ENCODE measurements around the gene CYP4Z1. TPM values are rescaled to one million over a fixed set of nuclear protein-coding genes. Genes with fewer than 3 reads are reported as not detected.
"Not testable (repeated sequence)": the region's sequence is repeated elsewhere in the genome, so short reads cannot be mapped to it uniquely, and the experiment has no call there.

Gene CYP4Z1
- total and polyA plus RNA-seq, 7 donors = 0.09 to 1.3 (median 0.22) TPM

DNA sequence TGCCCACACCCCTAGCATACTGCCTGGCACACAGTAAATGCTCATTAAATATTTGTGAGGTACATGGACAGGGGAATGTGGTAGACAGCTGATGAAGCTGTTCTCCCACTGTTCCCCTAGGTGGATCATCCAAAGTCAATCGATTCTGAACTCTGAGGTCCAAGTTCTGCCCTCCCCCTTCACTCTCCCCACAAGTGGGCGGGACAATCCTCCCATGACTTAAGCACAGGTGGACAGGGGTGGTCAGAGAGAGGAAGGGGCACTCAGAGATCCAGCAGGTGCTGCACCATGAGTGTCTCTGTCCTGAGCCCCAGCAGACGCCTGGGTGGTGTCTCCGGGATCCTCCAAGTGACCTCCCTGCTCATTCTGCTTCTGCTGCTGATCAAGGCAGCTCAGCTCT, 70.2 kb downstream of the CYP4Z1 start, which contains the start of gene CYP4A22:
TSS of gene CYP4A22 (plus strand) at position 244 of the 400 bp plus-strand sequence. CDS start at position 289, 45 bp downstream.
- TF ChIP-seq, protein P1, sequence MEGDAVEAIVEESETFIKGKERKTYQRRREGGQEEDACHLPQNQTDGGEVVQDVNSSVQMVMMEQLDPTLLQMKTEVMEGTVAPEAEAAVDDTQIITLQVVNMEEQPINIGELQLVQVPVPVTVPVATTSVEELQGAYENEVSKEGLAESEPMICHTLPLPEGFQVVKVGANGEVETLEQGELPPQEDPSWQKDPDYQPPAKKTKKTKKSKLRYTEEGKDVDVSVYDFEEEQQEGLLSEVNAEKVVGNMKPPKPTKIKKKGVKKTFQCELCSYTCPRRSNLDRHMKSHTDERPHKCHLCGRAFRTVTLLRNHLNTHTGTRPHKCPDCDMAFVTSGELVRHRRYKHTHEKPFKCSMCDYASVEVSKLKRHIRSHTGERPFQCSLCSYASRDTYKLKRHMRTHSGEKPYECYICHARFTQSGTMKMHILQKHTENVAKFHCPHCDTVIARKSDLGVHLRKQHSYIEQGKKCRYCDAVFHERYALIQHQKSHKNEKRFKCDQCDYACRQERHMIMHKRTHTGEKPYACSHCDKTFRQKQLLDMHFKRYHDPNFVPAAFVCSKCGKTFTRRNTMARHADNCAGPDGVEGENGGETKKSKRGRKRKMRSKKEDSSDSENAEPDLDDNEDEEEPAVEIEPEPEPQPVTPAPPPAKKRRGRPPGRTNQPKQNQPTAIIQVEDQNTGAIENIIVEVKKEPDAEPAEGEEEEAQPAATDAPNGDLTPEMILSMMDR (IDR thresholded peaks at IDR 0.05) = no peak
- ATAC-seq = no peak
- no peaks in the 10 kb centered on the region for H3K4me1 ChIP-seq
- H3K27ac ChIP-seq = no peak within 1 kb of the TSS
- no peaks in the 10 kb centered on the region for H3K27me3 ChIP-seq (ENCODE audit: insufficient read depth in 3 of 3, low read length in 2 of 3)
- H3K36me3 ChIP-seq (ENCODE audit: insufficient read depth in 1 of 2, low read depth in 1 of 2) = no peaks in the 10 kb centered on the region
- no peaks in the 10 kb centered on the region for H3K9me3 ChIP-seq
- intact Hi-C loops (cut with DNase I) = no loop called here
- no peak for DNase-seq
- no peak within 1 kb of the TSS for H3K4me3 ChIP-seq
- WGBS, 3 donors = 80 to 89% (median 82%) methylated on average over 4 of the region's 4 CpGs

DNA sequence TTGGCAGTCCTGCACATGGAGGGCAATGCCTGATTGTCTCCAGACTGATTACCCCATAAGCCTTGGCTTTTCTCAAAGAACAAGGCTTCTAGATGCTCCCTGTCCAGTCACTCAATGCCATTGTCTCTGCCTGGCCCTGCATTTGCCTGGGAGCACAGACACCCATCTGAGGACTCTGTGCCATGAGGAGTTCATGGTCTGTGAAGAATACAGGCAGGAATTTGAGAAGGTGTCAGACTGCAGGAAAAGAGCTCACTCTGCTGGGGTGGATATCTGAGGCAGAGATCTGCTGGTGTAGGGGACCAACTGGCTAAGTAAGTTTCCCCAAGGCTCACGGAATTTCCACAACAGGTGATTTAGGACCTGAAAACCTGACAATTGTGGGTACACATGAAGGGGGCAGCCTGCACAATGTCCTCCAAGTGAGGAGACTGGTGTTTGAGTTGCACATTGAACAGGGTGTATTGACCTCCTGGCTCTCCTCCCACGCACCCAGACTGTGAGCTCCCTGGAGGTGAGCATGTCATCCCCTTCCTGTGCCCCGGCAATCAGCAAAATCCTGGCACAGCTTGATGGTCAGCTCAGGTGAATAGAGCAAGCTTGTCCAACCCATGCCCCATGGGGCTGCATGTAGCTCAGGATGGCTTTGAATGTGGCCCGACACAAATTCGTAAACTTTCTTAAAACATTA, 71.0 kb downstream of the CYP4Z1 start:
- TF ChIP-seq, protein P1 (IDR thresholded peaks at IDR 0.05) = no peak
- intact Hi-C loops (cut with DNase I) = no loop called here
- no peaks in the 10 kb centered on the region for H3K9me3 ChIP-seq
- no peaks in the 10 kb centered on the region for H3K4me1 ChIP-seq
- no peak overlapping the region for H3K27ac ChIP-seq
- WGBS, 3 donors = 71 to 84% (median 81%) methylated on average over 5 of the region's 5 CpGs
- ATAC-seq = no peak
- DNase-seq = no peak
- H3K36me3 ChIP-seq (ENCODE audit: insufficient read depth in 1 of 2, low read depth in 1 of 2) = no peaks in the 10 kb centered on the region
- no peak overlapping the region for H3K4me3 ChIP-seq
- no peaks in the 10 kb centered on the region for H3K27me3 ChIP-seq (ENCODE audit: insufficient read depth in 3 of 3, low read length in 2 of 3)

DNA sequence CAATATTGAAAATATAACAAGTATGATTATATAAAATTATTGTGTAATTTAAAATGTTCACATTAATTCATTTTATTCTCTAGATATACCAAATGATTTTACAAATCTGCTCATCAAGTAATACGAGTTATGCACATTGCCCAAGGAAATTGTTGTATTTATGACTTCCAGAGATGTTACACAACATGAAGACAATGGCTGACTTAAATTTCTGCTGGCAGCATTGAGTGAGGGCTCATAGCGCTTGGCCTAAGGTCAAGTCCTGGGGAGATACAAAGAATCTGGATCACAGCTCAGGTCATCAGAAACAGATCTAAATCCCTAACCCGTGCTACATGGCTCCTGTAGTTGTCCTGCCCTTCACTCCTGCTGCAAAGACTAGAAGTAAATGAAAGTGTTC, 73.3 kb downstream of the CYP4Z1 start:
- not testable (repeated sequence) for H3K36me3 ChIP-seq (ENCODE audit: insufficient read depth in 1 of 2, low read depth in 1 of 2); DNase-seq

DNA sequence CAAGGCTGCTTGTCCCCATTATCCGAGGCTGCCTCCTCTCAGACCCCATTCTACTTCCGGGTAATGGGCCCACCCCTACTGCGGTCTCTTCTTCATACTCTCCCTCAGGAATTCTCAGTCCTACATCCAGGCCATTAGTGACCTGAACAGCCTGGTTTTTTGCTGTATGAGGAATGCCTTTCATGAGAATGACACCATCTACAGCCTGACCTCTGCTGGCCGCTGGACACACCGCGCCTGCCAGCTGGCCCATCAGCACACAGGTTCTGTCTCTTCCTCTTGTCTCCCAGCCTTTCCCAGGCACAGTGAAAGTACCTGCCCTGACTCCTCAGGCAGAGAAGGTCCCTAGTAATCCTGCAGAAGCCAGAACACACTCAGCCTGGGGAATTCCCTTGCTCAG, 76.6 kb downstream of the CYP4Z1 start:
- H3K4me3 ChIP-seq; H3K36me3 ChIP-seq (ENCODE audit: insufficient read depth in 1 of 2, low read depth in 1 of 2); DNase-seq; H3K9me3 ChIP-seq; ATAC-seq; H3K27ac ChIP-seq; H3K4me1 ChIP-seq; intact Hi-C loops (cut with DNase I); H3K27me3 ChIP-seq (ENCODE audit: insufficient read depth in 3 of 3, low read length in 2 of 3): not testable (repeated sequence)
- 43 to 65% (median 53%) methylated on average over 5 to 6 of the region's 6 CpGs for WGBS, 3 donors

More for the DNA sequence above, 73.3 kb downstream of the CYP4Z1 start:
- H3K9me3 ChIP-seq; H3K4me3 ChIP-seq; H3K27ac ChIP-seq; ATAC-seq; H3K27me3 ChIP-seq (ENCODE audit: insufficient read depth in 3 of 3, low read length in 2 of 3); intact Hi-C loops (cut with DNase I); H3K4me1 ChIP-seq: not testable (repeated sequence)
- 60 to 65% (median 63%) methylated on average over 3 of the region's 3 CpGs for WGBS, 3 donors

DNA sequence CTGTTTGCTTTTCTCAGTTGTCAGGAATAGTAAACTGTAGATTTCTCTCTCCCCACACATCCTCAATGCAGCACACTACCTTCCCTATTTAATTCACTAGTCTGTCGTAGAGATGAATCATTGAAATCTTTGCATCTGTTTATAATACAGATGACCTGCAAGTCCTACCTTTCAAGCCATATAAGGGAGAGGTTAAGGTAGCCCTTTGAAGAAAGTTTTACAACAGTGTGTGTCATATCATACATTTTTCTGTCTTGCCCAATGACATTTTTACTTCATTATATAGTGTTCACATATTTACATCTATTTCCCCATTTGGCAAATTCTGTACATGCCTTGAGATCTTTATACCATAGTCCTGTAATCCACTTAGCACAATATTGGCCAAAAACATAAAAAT, 79.5 kb downstream of the CYP4Z1 start:
- intact Hi-C loops (cut with DNase I); H3K36me3 ChIP-seq (ENCODE audit: insufficient read depth in 1 of 2, low read depth in 1 of 2); ATAC-seq; H3K4me3 ChIP-seq; H3K27me3 ChIP-seq (ENCODE audit: insufficient read depth in 3 of 3, low read length in 2 of 3); H3K4me1 ChIP-seq; DNase-seq; H3K9me3 ChIP-seq; H3K27ac ChIP-seq: not testable (repeated sequence)
- WGBS, 3 donors = 32 to 70% (median 61%) methylated on average over 1 of the region's 1 CpG

DNA sequence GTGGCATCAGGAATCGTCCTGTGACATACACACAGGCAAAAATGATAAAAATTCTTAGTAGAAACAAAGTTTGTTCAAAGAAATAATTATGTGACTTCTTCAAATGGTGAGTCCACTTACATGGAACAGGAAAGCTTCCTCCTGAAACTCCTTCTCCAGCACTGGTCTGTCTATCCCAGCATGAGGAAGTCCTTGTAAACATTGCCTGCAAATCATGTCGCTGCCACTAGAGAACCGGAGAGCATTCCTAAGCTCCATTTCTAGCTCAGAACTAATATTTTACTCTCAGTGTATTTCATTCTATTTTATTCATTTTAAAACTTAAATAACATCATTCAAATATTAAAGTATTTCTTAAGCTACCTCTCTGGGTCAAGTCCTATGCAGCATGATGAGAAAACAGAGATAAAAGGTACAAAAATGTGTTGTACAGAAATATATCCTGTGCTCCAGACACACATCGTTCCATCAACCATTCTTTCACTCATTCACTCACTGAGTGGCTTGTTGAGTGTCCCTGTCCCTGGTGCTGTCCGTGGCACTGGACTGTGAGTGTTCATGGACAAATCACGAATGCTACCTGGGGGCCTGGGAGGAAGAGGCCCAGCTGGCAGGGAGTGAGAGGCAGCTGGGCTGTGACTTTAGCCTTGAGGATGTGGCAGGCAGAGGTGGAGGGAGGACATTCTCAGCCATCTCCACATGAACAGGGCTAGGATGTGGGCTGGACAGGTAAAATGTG, 80.2 kb downstream of the CYP4Z1 start:
- no peak for DNase-seq
- intact Hi-C loops (cut with DNase I) = no loop called here
- ATAC-seq = no peak
- Histone ChIP-seq H3K9me3 (no peaks in the 10 kb centered on the region), H3K27me3 (ENCODE audit: insufficient read depth in 3 of 3, low read length in 2 of 3) (peaks cover 0 to 3% (median 0%) of the 10 kb centered on the region in 3 donors), H3K27ac (no peak overlapping the region), H3K36me3 (ENCODE audit: insufficient read depth in 1 of 2, low read depth in 1 of 2) (no peaks in the 10 kb centered on the region), H3K4me1 (no peaks in the 10 kb centered on the region), H3K4me3 (no peak overlapping the region)
- whole genome bisulfite sequencing, 3 donors = 39 to 43% (median 39%) methylated on average over 6 of the region's 6 CpGs
- TF ChIP-seq, protein P1 (IDR thresholded peaks at IDR 0.05) = no peak

DNA sequence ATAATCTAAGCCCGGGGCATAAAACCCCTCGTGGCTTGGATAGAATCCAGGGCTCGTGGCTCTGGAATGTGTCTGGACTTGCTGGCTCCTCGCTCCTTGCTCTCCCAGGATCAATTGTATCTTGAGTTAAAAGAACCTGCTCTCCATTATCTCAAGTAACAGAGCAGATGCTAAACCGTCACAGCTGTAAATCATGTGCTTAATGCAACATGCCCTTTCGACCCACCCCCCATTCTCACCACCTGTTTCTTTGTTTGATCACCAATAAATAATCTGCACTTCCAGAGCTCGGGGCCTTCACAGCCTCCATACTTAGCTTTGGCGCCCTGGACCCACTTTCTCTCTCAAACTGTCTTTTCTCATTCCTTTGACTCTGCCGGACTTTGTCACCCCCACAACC, 82.1 kb downstream of the CYP4Z1 start:
- H3K36me3 ChIP-seq (ENCODE audit: insufficient read depth in 1 of 2, low read depth in 1 of 2); DNase-seq; H3K4me1 ChIP-seq; H3K4me3 ChIP-seq; ATAC-seq; H3K9me3 ChIP-seq; H3K27ac ChIP-seq; H3K27me3 ChIP-seq (ENCODE audit: insufficient read depth in 3 of 3, low read length in 2 of 3); intact Hi-C loops (cut with DNase I): not testable (repeated sequence)
- WGBS, 3 donors = 13 to 17% (median 14%) methylated on average over 9 of the region's 9 CpGs

DNA sequence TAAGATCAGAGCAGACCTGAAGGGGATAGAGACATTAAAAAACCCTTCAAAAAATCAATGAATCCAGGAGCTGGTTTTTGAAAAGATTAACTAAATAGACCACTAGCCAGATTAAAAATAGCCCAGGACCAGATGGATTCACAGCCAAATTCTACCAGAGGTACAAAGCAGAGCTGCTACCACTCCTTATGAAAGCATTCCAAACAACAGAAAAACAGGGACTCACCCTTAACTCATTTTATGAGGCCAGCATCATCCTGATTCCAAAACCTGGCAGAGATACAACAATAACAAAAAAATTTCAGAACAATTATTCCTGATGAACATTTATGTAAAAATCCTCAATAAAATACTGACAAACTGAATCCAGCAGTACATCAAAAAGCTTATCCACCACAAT, 89.4 kb downstream of the CYP4Z1 start:
- ATAC-seq; H3K36me3 ChIP-seq (ENCODE audit: insufficient read depth in 1 of 2, low read depth in 1 of 2); H3K4me3 ChIP-seq; DNase-seq; H3K27me3 ChIP-seq (ENCODE audit: insufficient read depth in 3 of 3, low read length in 2 of 3); H3K9me3 ChIP-seq; H3K4me1 ChIP-seq; H3K27ac ChIP-seq; intact Hi-C loops (cut with DNase I): not testable (repeated sequence)
